Measurements from ENCODE around the gene FERMT2. TPM values are rescaled to one million over a fixed set of nuclear protein-coding genes. Genes with fewer than 3 reads are reported as not detected.
A peak's percentile ranks its signal among the peaks of the same experiment; 100 is the strongest.
"Not testable (repeated sequence)": the region's sequence is repeated elsewhere in the genome, so short reads cannot be mapped to it uniquely, and the experiment has no call there.

Gene FERMT2
- polyA plus RNA-seq, 1 donor from 2014 or later, result not detected

DNA sequence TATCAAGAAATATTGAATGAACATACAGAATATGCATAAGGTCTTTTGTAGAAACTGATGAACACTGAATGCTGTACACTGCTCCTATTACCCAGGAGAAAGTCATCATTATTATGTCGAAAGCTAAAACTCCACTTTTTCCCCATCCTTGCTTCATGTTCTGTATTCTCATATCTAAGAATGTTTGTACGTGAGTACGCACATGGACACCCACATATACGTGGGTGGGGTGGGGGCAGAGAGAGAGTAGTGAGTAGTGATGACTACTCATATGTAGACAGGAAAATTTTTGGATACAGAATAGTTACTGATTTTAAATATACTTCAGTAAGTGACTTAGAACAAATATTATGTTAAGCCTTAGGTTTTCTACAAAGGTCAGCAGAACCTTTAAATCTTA, 75.1 kb downstream of the FERMT2 start:
- Mint-ChIP-seq H3K4me1 (no peaks in the 10 kb centered on the region), H3K27ac (no peak overlapping the region), H3K9me3 (no peaks in the 10 kb centered on the region), H3K27me3 (no peaks in the 10 kb centered on the region), H3K4me3 (no peak overlapping the region), H3K36me3 (no peaks in the 10 kb centered on the region)

DNA sequence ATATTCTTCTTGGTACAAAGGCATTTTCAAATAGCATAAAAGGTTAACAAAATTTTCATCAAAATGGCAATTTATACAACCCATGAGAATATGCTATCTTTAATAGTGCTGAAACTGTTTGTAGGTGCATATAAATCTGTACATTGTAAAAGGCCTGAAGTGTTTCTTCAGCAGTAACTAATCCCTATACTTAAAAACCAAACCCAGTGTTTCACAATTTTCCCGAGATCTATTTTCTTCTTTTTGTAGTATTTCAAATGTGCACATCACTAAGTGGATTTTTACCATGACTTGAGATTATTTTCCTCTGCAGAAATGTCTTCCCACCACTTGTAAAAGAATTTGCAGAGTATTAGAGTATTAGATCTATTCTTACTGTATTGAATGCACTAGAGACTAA, 76.5 kb downstream of the FERMT2 start:
- Mint-ChIP-seq H3K27me3 (no peaks in the 10 kb centered on the region), H3K4me1 (no peaks in the 10 kb centered on the region), H3K9me3 (no peaks in the 10 kb centered on the region), H3K36me3 (no peaks in the 10 kb centered on the region), H3K27ac (no peak overlapping the region), H3K4me3 (no peak overlapping the region)

DNA sequence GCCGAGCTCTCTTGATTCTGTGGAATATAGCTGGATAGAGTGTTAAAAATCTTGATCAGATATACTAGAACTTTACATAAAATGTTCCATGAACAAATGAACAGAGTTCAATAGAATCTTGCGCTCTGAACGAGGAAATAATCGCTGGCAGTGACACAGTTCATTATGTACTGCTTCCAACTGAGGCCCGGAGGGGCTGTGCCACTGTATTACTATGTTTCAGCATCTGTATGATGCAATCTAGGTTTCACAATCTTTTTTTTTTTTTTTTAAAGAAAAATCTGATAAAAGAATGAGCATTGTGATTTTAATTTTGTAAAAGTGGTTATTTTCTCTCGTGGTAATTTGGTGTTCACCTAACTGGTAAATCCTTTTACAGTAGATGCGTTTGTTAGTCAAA, 77.2 kb downstream of the FERMT2 start:
- Mint-ChIP-seq H3K36me3 (no peaks in the 10 kb centered on the region), H3K27me3 (no peaks in the 10 kb centered on the region), H3K27ac (no peak overlapping the region), H3K9me3 (no peaks in the 10 kb centered on the region), H3K4me3 (no peak overlapping the region), H3K4me1 (no peaks in the 10 kb centered on the region)

DNA sequence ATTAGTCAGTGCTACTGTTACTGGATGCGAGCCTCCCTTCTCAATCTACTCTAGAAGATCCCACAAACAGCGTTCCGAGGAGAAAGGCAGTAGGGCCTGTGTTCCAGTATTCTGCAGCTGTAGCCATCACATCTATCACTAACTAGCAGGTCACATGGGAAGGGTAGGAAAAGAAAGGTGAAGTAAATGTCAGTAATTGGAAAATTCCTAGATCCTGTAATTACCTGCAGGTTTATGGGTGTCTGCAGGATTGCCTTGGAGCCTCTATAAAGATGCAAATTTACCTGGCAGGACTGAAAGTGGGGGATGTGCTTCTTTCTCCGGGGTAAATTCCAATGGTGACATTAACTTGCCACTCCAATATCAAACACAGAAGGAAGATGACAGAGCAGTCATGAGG, 77.8 kb downstream of the FERMT2 start:
- Mint-ChIP-seq H3K4me3 (no peak overlapping the region), H3K27ac (no peak overlapping the region), H3K27me3 (no peaks in the 10 kb centered on the region), H3K36me3 (no peaks in the 10 kb centered on the region), H3K9me3 (no peaks in the 10 kb centered on the region), H3K4me1 (no peaks in the 10 kb centered on the region)

DNA sequence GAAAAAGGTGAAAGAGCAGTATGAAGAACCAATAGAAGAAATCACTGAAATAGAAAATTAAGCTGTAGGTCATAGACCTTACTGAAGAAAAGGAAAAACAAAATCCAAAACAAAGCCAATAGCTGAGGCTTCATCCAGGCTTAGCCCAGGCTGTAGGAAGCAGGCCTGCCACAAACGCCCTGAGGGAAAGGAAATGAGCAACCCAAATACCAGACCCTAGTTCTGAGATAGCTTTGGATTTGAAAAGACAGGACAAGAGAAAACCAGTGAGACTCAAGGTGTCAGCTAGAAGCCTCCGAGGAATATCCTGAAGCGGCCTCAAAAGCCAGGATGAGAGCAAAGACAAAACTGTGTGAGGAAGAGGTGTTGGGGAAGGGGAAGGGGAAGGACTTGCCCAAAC, 79.2 kb downstream of the FERMT2 start:
- Mint-ChIP-seq H3K9me3 (no peaks in the 10 kb centered on the region), H3K36me3 (no peaks in the 10 kb centered on the region), H3K4me3 (peak overlapping the region in 1 of 4 donors; percentile 32), H3K27ac (no peak overlapping the region), H3K4me1 (no peaks in the 10 kb centered on the region), H3K27me3 (no peaks in the 10 kb centered on the region)

DNA sequence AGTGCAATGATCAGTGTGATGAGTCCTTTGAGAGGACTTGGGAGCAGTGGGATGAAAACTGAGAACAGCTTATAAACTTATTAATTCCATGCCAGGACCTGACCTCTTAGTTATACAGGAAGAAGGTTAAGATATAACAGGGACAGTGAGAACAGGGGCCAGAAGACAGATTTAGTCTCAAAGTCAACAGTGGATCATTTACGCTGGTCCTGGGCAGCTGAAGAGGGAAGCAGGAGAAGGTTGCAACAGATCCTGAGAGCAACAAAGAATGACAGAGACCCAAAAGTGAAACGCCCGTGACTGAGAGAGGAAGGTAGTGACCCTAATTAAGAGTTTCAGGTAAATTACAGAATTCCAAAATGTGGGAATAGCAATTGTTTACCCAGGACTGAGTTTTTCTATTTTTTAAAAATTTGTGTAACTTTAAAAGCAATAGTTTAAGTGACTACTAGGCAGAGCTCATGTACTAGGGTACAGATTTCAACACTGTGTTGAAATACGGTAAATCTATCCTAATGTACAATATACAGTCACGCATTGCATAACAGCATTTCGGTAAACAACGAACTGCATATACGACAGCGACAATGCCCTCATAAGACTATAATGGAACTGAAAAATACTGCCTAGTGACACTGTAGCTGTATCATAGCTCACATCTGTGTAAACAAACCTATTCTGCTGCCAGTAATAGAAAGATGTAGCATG, 81.8 kb downstream of the FERMT2 start:
- Mint-ChIP-seq H3K36me3 (no peaks in the 10 kb centered on the region), H3K27me3 (no peaks in the 10 kb centered on the region), H3K4me3 (no peak overlapping the region), H3K9me3 (no peaks in the 10 kb centered on the region), H3K4me1 (no peaks in the 10 kb centered on the region), H3K27ac (no peak overlapping the region)

DNA sequence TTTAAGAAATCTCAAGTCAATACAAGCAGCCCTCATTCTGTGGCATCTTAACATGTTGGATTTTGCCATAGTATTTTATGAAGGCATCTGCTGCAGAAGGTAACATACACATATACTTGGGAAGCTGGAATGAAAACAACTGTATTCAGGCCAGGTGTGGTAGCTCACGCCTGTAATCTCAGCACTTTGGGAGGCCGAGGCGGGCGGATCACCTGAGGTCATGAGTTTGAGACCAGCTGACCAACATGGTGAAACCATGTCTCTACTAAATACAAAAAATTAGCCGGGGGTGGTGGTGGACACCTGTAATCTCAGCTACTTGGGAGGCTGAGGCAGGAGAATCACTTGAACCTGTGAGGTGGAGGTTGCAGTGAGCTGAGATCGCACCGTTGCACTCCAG, 86.0 kb downstream of the FERMT2 start:
- H3K4me3 Mint-ChIP-seq, H3K27ac Mint-ChIP-seq, H3K27me3 Mint-ChIP-seq, H3K9me3 Mint-ChIP-seq, H3K4me1 Mint-ChIP-seq, H3K36me3 Mint-ChIP-seq: not testable (repeated sequence)

DNA sequence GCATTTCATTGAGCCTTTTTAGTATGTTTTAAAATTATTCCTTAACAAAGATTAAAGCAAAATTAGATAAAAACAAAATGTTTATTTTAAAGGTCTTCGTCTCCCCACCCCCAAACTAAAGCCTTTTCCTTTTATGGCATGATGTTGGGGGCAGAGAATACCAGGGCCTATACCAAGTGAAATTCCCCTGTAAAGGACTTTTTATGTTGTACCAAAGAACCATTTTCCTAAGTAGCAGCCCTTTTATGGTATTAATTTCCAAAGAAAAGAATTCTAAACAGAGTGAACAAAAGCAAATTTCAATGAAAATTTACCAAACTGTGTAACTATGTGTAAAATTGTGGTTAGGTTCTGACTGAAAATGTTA, 87.5 kb downstream of the FERMT2 start:
- Mint-ChIP-seq H3K36me3 (no peaks in the 10 kb centered on the region), H3K4me3 (no peak overlapping the region), H3K9me3 (no peaks in the 10 kb centered on the region), H3K27me3 (no peaks in the 10 kb centered on the region), H3K27ac (no peak overlapping the region), H3K4me1 (no peaks in the 10 kb centered on the region)

DNA sequence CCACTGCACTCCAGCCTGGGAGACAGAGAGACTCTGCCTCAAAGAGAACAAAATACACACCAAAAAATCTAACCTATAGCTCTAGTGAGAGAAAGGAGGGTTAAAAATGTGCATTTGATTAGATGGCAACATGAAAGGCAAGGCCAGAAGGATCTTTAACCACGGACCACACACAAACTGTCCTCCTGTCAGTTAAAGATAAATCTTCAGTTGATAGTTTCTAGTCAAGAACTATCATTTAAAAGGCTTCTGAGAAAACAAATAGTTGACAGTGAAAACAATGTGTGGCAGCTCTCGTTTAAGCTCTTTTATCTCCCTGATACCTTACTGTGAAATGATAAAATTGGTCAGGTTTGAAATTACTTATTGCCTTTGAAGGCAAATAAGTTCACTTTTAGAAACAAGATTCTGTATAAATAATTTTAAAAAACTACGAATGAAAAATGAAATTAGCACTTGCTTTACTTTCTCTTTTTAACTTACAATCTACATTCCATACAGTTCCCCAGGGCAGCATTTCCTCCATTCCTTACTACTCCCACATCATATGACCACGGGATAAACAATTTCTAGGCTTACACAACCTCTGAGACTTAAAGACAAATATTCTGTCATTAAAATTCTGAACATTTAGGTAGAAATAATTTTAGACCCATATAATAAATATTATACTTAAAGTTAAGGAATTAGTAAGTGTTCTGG, 88.1 kb downstream of the FERMT2 start:
- Mint-ChIP-seq H3K27ac (no peak overlapping the region), H3K36me3 (no peaks in the 10 kb centered on the region), H3K4me1 (no peaks in the 10 kb centered on the region)

DNA sequence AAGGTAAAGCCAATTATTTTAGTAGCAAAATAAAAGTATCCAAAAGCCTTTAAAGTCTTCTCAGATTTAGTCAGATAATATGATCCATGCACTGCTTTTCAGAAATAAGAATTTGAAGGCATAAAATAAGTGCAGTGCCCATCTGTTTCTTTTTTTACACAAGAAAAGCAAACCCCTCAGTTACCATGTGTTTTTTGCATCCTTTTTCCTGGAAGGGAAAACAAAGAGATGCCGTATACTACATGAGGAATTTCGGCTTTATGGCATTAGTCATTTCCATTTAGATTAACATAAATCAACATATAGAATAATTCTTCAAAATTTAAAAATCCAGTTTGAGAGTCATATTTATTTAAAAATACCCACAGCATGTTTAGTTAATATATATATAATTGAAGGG, 89.4 kb downstream of the FERMT2 start:
- H3K4me3 Mint-ChIP-seq, result no peak overlapping the region
- H3K4me1 Mint-ChIP-seq, result no peaks in the 10 kb centered on the region
- no peak overlapping the region for H3K27ac Mint-ChIP-seq
- H3K36me3 Mint-ChIP-seq, result no peaks in the 10 kb centered on the region
- peaks cover 0 to under 1% (median 0%) of the 10 kb centered on the region in 3 donors for H3K9me3 Mint-ChIP-seq
- peaks cover 5% of the 10 kb centered on the region for H3K27me3 Mint-ChIP-seq

More for the DNA sequence above, 88.1 kb downstream of the FERMT2 start:
- Mint-ChIP-seq H3K9me3 (no peaks in the 10 kb centered on the region), H3K27me3 (no peaks in the 10 kb centered on the region), H3K4me3 (no peak overlapping the region)

DNA sequence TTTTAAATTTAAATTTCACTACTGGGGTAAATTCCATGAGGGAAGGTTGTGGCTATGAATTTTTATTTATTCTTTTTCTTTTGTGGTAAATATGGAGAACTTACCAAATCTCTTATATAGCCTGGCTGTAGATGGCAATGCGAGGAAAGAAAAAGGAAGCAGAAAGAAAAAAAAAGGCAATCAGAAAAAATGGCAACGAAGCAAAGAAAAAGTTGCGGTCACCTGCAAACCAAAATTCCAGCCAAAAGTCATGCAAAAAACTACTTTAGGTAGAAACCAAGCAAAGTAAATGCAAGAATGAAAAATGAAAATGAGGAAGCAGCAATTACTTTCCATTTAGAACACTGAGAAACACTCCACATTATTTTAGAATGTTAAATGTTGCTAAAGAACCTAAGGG, 89.9 kb downstream of the FERMT2 start:
- Mint-ChIP-seq H3K36me3 (no peaks in the 10 kb centered on the region), H3K4me1 (no peaks in the 10 kb centered on the region), H3K4me3 (no peak overlapping the region), H3K27ac (no peak overlapping the region), H3K27me3 (peaks cover 6% of the 10 kb centered on the region), H3K9me3 (peaks cover 0 to 2% (median 0%) of the 10 kb centered on the region in 3 donors)

DNA sequence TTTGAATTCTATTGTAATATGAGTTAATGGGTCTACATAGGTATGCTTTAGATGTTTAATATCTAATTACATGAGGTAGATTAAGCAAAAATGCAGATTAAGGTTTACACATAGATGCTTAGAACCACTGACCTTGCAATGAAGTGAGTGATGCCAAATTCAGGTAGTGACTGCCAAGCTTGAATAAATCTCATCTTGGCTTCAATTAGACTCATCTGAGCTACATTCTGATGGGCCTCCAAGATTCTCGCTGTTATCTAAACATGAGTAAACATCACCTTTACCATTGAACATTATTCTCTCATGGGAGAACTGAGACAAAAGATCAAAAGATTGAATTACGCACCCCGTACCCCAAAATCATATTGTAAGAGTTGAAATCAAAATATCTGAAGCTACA, 90.6 kb downstream of the FERMT2 start:
- Mint-ChIP-seq H3K36me3 (no peaks in the 10 kb centered on the region), H3K27me3 (peaks cover 7% of the 10 kb centered on the region), H3K4me3 (no peak overlapping the region), H3K9me3 (peaks cover 0 to 2% (median 0%) of the 10 kb centered on the region in 3 donors), H3K27ac (no peak overlapping the region), H3K4me1 (no peaks in the 10 kb centered on the region)

DNA sequence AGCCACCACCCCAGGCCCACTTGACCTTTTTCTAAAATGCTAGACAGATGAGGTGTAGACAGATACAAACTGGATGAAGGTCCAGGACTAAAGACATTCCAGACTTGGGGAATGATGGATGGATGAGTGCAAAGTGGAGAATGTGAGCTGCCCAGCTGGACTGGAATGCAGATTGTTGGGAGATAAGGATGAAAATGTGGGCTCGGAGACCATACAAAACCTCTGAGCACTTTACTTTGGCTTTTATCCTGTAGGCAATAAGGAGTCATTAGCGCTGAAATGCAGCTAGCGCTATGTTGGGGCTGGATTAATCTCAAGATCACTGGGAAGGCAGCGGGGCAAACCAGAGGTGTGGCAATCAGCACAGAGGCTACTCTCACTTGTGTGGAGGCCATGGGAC, 94.7 kb downstream of the FERMT2 start:
- Mint-ChIP-seq H3K27me3 (peaks cover 12% of the 10 kb centered on the region), H3K36me3 (no peaks in the 10 kb centered on the region), H3K4me3 (no peak overlapping the region), H3K9me3 (peaks cover 0 to 2% (median 0%) of the 10 kb centered on the region in 3 donors), H3K4me1 (no peaks in the 10 kb centered on the region), H3K27ac (no peak overlapping the region)

DNA sequence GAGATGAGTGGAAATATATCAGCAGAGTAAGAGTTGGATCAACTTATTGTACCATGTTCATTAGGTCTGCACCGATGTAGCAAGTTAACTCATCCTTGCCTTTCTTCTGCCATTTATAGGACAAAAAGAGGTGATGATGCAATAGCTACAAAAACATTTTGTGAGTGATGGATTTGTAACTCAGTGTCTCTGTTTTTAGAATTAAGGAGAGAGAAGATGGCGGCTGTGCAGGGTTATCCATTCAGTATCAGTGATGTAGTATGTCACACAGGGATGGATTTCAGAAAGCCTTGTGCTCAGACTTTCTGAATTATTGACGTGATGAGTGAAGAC, 97.4 kb downstream of the FERMT2 start:
- Mint-ChIP-seq H3K9me3 (peaks cover 0 to 2% (median 0%) of the 10 kb centered on the region in 3 donors), H3K4me1 (no peaks in the 10 kb centered on the region), H3K4me3 (no peak overlapping the region), H3K27ac (no peak overlapping the region), H3K27me3 (peaks cover 13% of the 10 kb centered on the region), H3K36me3 (no peaks in the 10 kb centered on the region)

DNA sequence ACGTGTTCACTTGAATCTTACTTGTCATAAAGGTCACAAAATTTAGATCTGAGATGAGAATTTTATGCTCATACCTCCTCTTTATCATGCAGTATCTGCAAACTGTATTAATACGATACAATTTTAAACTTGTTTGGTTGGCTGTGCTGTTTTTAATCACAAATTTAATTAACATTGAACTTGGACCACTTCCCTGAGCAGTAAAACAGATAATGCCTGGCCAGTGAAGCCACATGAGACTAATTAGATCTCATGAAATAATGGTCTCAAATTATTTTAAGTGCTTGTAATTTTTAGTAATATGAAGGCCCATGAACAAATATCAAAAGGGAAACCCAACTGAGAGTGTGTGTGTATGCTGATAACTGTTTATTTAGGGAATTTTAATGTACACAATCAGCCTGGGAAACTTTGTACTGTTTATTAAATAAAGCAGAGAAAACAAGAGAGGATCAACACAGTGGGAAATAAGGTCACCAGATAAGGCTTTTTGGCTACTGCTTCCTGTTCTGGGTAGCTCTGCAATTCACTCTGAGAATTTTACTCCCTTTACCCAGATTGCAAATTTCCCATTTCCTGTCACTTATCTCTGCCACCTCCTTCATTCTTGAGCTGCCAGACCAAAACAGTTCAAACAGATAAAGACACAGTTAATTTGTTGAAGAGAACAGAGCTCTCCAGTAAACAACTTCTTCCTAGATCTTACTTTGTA, 97.9 kb downstream of the FERMT2 start:
- H3K27ac Mint-ChIP-seq, result peak overlapping the region in 1 of 3 donors; percentile 63
- no peaks in the 10 kb centered on the region for H3K36me3 Mint-ChIP-seq
- H3K4me1 Mint-ChIP-seq, result no peaks in the 10 kb centered on the region
- H3K9me3 Mint-ChIP-seq, result peaks cover 0 to 2% (median 0%) of the 10 kb centered on the region in 3 donors
- H3K4me3 Mint-ChIP-seq, result no peak overlapping the region
- H3K27me3 Mint-ChIP-seq, result peaks cover 13% of the 10 kb centered on the region

DNA sequence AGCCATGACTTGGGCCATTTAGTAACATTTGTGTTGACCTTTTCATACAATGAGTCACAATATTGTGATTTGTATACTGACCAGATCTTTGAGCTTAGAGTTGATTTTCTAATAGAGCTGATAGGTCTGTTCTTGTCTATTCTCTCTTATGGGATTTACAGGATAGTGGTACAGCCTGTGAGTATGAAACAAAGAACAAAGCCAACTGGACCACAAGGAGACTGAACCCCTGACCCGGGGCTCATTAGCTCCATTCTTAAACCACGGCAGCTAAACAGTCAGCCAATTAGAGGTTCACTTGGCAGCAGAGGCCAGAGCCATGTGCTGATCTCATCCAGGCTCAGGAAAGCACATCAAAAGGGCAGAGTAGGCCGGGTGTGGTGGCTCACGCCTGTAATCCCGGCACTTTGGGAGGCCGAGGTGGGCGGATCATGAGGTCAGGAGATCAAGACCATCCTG, 100.4 kb downstream of the FERMT2 start:
- Mint-ChIP-seq H3K4me1 (peaks cover 0 to 6% (median 2%) of the 10 kb centered on the region in 3 donors), H3K27ac (no peak overlapping the region), H3K36me3 (no peaks in the 10 kb centered on the region)

More for the DNA sequence above, 100.4 kb downstream of the FERMT2 start:
- H3K9me3 Mint-ChIP-seq, result no peaks in the 10 kb centered on the region
- peaks cover 9% of the 10 kb centered on the region for H3K27me3 Mint-ChIP-seq
- H3K4me3 Mint-ChIP-seq, result no peak overlapping the region

Data from IgD-negative memory B cell (primary cell).